ENCODE data around the gene MRPS2. TPM values are rescaled to one million over a fixed set of nuclear protein-coding genes. Genes with fewer than 3 reads are reported as not detected.
"Not testable (repeated sequence)": the region's sequence is repeated elsewhere in the genome, so short reads cannot be mapped to it uniquely, and the experiment has no call there.

MRPS2 gene
- total and polyA plus RNA-seq, 2 donors (not counting 3 experiments of a cell fraction or from before 2014, with no cell fraction given), result 50.8 to 231 TPM

DNA sequence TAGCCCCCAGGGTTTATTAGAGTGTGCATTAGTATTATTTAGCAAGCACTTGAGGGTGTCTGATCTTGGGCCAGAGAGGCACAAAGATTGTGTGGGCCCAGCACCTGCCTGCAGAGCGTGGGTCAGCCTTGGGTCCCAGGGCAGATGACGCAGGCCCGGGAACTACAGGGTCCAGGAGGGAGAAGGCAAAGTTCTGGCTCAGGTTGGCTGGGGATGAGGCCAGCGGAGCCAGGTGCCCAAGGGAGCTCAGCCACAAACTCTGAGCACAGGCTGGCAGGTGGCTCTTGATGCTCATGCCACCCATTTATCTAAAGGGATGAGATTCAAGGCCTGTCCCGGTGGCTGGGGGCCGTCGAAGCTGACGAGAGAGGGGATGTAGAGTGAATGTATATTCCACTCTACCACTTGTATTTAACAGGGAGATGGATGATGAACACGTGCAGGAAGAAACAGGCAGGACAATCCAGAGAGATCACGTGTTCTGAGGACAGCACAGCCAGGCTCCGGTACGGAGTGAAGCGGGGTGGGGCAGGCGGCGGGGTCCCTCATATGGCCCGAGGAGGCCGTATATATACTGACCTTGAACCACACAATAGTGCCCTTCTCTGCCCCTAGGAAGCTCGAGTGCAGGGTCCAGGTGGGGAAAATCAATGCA lies 44.6 kb downstream of the MRPS2 start:
- BruUV-seq (replicated peaks), result no TSS peak
- no peaks in the 10 kb centered on the region for H3K36me3 ChIP-seq (ENCODE audit: control insufficient read depth in 2 of 2, extremely low read depth in 1 of 2, insufficient read depth in 2 of 2, low read length in 2 of 2)

DNA sequence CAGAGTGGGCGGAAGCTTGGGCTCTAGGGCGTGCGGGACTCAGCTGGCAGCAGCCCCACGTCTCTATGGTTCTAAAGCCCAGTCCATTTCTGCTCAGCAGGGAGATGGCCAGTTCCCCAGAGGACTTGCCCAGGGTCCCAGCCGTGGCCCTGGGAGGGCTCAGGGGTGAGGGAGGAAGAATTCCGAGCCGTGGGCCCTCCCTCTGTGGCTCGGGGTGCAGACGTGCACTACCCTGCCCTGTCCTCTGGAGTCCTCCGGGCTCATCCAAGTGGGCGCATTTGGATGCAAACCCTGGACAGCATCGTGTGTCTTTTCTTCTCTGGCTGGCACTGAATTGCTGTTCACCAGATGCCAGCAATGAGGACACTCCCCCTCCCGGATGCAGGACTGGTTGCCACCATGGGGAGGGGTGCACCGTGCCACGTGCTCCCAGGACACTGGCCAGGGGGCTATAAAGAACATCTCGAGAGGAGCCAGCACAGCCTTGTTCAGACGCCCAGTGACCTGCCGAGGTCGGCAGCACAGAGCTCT lies 45.2 kb downstream of the MRPS2 start, which contains the start of gene OBP2A:
Gene OBP2A (plus strand): TSS at position 481 of the 531 bp plus-strand sequence. CDS start 55 bp downstream, outside the sequence.
- H3K9me3 ChIP-seq (replicated peaks; ENCODE audit: control insufficient read depth, insufficient read depth, low read length); H3K27ac ChIP-seq (ENCODE audit: insufficient read depth, low read depth, low read length); BruUV-seq (replicated peaks); H3K4me2 ChIP-seq (ENCODE audit: insufficient read depth, low read length); POLR2A ChIA-PET; H3K9me1 ChIP-seq (replicated peaks; ENCODE audit: control insufficient read depth, extremely low read depth, insufficient read depth, low read length); H3K4me1 ChIP-seq (ENCODE audit: control insufficient read depth, extremely low read depth, insufficient read depth, low read length); intact Hi-C loops (cut with micrococcal nuclease); H3K36me3 ChIP-seq (ENCODE audit: control insufficient read depth in 2 of 2, extremely low read depth in 1 of 2, insufficient read depth in 2 of 2, low read length in 2 of 2); H2AFZ ChIP-seq (ENCODE audit: low read depth, low read length); H3K9ac ChIP-seq (replicated peaks; ENCODE audit: extremely low read depth, insufficient read depth, low read length); DNase-seq (ENCODE audit: low read depth, low spot score); CTCF ChIA-PET; H3K4me3 ChIP-seq (replicated peaks in 1 of 3; ENCODE audit: insufficient read depth in 1 of 3, low read depth in 1 of 3, low read length in 3 of 3); H4K20me1 ChIP-seq (replicated peaks; ENCODE audit: control insufficient read depth, extremely low read depth, insufficient read depth, low read length); H3K27me3 ChIP-seq (ENCODE audit: control insufficient read depth in 2 of 2, insufficient read depth in 2 of 2, low read length in 2 of 2); H3K79me2 ChIP-seq (ENCODE audit: control insufficient read depth, insufficient read depth, low read length); dilution Hi-C loops (cut with MboI; ENCODE audit: extremely low pct_ligation_motif_present, low sequenced_read_pairs): not testable (repeated sequence)
- peak; percentile 18 for FAIRE-seq

More for the DNA sequence above, 44.6 kb downstream of the MRPS2 start:
- DNase-seq (ENCODE audit: low read depth, low spot score) (no peak), FAIRE-seq (no peak)
- ChIA-PET POLR2A (no interaction called here), CTCF (no interaction called here)
- peaks cover 2 to 3% of the 10 kb centered on the region in 2 experiments for H3K27me3 ChIP-seq (ENCODE audit: control insufficient read depth in 2 of 2, insufficient read depth in 2 of 2, low read length in 2 of 2)
- no peak overlapping the region for H3K9ac ChIP-seq (replicated peaks; ENCODE audit: extremely low read depth, insufficient read depth, low read length)
- TF ChIP-seq JUN (IDR thresholded peaks at IDR 0.05; ENCODE audit: borderline replicate concordance, insufficient read depth, insufficient read length, low read depth) (no peak), MYC (IDR thresholded peaks at IDR 0.05; ENCODE audit: low read depth, low read length) (no peak), POLR2A (IDR thresholded peaks at IDR 0.05; ENCODE audit: low read depth, low read length) (no peak), FOS (IDR thresholded peaks at IDR 0.05; ENCODE audit: borderline replicate concordance, insufficient read depth, low read length) (no peak), EZH2 (IDR thresholded peaks at IDR 0.05; ENCODE audit: borderline replicate concordance, low read depth, low read length, severe bottlenecking) (no peak), GATA2 (IDR thresholded peaks at IDR 0.05; ENCODE audit: insufficient read depth, insufficient read length, low read depth, low read length) (no peak), POLR2AphosphoS5 (IDR thresholded peaks at IDR 0.05; ENCODE audit: insufficient read depth, low read depth, low read length) (no peak)
- TF ChIP-seq, protein P1, sequence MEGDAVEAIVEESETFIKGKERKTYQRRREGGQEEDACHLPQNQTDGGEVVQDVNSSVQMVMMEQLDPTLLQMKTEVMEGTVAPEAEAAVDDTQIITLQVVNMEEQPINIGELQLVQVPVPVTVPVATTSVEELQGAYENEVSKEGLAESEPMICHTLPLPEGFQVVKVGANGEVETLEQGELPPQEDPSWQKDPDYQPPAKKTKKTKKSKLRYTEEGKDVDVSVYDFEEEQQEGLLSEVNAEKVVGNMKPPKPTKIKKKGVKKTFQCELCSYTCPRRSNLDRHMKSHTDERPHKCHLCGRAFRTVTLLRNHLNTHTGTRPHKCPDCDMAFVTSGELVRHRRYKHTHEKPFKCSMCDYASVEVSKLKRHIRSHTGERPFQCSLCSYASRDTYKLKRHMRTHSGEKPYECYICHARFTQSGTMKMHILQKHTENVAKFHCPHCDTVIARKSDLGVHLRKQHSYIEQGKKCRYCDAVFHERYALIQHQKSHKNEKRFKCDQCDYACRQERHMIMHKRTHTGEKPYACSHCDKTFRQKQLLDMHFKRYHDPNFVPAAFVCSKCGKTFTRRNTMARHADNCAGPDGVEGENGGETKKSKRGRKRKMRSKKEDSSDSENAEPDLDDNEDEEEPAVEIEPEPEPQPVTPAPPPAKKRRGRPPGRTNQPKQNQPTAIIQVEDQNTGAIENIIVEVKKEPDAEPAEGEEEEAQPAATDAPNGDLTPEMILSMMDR (IDR thresholded peaks at IDR 0.05; ENCODE audit: extremely low read depth in 1 of 2, insufficient read depth in 1 of 2, low read depth in 1 of 2, low read length in 2 of 2), result no peak
- TF ChIP-seq, protein P2, sequence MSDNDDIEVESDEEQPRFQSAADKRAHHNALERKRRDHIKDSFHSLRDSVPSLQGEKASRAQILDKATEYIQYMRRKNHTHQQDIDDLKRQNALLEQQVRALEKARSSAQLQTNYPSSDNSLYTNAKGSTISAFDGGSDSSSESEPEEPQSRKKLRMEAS (IDR thresholded peaks at IDR 0.05; ENCODE audit: insufficient read depth, insufficient read length), result no peak
- H3K79me2 ChIP-seq (ENCODE audit: control insufficient read depth, insufficient read depth, low read length), result no peaks in the 10 kb centered on the region
- H3K27ac ChIP-seq (ENCODE audit: insufficient read depth, low read depth, low read length), result no peak overlapping the region
- H3K9me3 ChIP-seq (replicated peaks; ENCODE audit: control insufficient read depth, insufficient read depth, low read length), result no peaks in the 10 kb centered on the region
- H2AFZ ChIP-seq (ENCODE audit: low read depth, low read length), result no peak overlapping the region
- no peaks in the 10 kb centered on the region for H3K9me1 ChIP-seq (replicated peaks; ENCODE audit: control insufficient read depth, extremely low read depth, insufficient read depth, low read length)
- intact Hi-C loops (cut with micrococcal nuclease) (no loop called here), dilution Hi-C loops (cut with MboI; ENCODE audit: extremely low pct_ligation_motif_present, low sequenced_read_pairs) (no loop called here)
- no peak overlapping the region for H3K4me2 ChIP-seq (ENCODE audit: insufficient read depth, low read length)
- H3K4me3 ChIP-seq (replicated peaks in 1 of 3; ENCODE audit: insufficient read depth in 1 of 3, low read depth in 1 of 3, low read length in 3 of 3), result no peak overlapping the region
- no peaks in the 10 kb centered on the region for H4K20me1 ChIP-seq (replicated peaks; ENCODE audit: control insufficient read depth, extremely low read depth, insufficient read depth, low read length)
- no peaks in the 10 kb centered on the region for H3K4me1 ChIP-seq (ENCODE audit: control insufficient read depth, extremely low read depth, insufficient read depth, low read length)

Measured in endothelial cell of umbilical vein (primary cell).